ENCODE data around the gene NCAM1. TPM values are rescaled to one million over a fixed set of nuclear protein-coding genes. Genes with fewer than 3 reads are reported as not detected.

The NCAM1 gene
- total and polyA plus RNA-seq, 2 donors (not counting 3 experiments of a cell fraction or from before 2014, with no cell fraction given) = 0.03 TPM; not detected in 1

DNA sequence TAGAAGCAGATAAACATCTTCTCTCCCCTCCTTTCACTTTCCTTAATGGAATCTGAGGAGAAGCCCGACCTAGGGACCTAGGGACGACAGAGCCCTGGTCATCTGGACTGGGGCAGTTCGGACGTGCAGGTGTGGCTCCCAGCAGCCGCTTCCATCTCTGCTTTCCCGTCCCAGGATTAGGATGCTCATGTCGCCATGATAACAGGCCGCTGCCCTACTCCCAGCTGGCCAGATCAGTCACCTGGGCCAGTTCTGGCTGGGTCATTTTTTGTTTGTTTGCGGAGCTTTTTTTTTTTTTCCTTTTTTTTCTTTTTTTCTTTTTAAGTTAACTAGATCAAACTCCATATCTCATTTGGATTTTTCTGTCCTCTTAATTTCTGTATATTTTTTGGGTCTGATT, 186.9 kb downstream of the NCAM1 start:
- POLR2A ChIA-PET = no interaction called here
- Histone ChIP-seq H4K20me1 (replicated peaks; ENCODE audit: control insufficient read depth, extremely low read depth, insufficient read depth, low read length) (no peaks in the 10 kb centered on the region), H3K4me1 (ENCODE audit: control insufficient read depth, extremely low read depth, insufficient read depth, low read length) (no peaks in the 10 kb centered on the region), H3K36me3 (ENCODE audit: control insufficient read depth in 2 of 2, extremely low read depth in 1 of 2, insufficient read depth in 2 of 2, low read length in 2 of 2) (no peaks in the 10 kb centered on the region), H3K9me1 (replicated peaks; ENCODE audit: control insufficient read depth, extremely low read depth, insufficient read depth, low read length) (no peaks in the 10 kb centered on the region), H3K4me2 (ENCODE audit: insufficient read depth, low read length) (no peak overlapping the region), H3K9ac (replicated peaks; ENCODE audit: extremely low read depth, insufficient read depth, low read length) (no peak overlapping the region), H3K4me3 (replicated peaks in 1 of 3; ENCODE audit: insufficient read depth in 1 of 3, low read depth in 1 of 3, low read length in 3 of 3) (no peak overlapping the region), H3K79me2 (ENCODE audit: control insufficient read depth, insufficient read depth, low read length) (no peaks in the 10 kb centered on the region), H2AFZ (ENCODE audit: low read depth, low read length) (no peak overlapping the region), H3K27me3 (ENCODE audit: control insufficient read depth in 2 of 2, insufficient read depth in 2 of 2, low read length in 2 of 2) (no peaks in the 10 kb centered on the region), H3K27ac (ENCODE audit: insufficient read depth, low read depth, low read length) (no peak overlapping the region), H3K9me3 (replicated peaks; ENCODE audit: control insufficient read depth, insufficient read depth, low read length) (no peaks in the 10 kb centered on the region)
- BruUV-seq (replicated peaks) = no TSS peak
- DNase-seq (ENCODE audit: low read depth, low spot score) (no peak), FAIRE-seq (no peak)
- CTCF ChIA-PET = no interaction called here
- intact Hi-C loops (cut with micrococcal nuclease) = no loop called here
- dilution Hi-C loops (cut with MboI; ENCODE audit: extremely low pct_ligation_motif_present, low sequenced_read_pairs) = no loop called here
- TF ChIP-seq MAX (IDR thresholded peaks at IDR 0.05; ENCODE audit: insufficient read depth, insufficient read length) (no peak), MYC (IDR thresholded peaks at IDR 0.05; ENCODE audit: low read depth, low read length) (no peak), POLR2AphosphoS5 (IDR thresholded peaks at IDR 0.05; ENCODE audit: insufficient read depth, low read depth, low read length) (no peak), JUN (IDR thresholded peaks at IDR 0.05; ENCODE audit: borderline replicate concordance, insufficient read depth, insufficient read length, low read depth) (no peak), GATA2 (IDR thresholded peaks at IDR 0.05; ENCODE audit: insufficient read depth, insufficient read length, low read depth, low read length) (no peak), POLR2A (IDR thresholded peaks at IDR 0.05; ENCODE audit: low read depth, low read length) (no peak)
- TF ChIP-seq, protein P1, sequence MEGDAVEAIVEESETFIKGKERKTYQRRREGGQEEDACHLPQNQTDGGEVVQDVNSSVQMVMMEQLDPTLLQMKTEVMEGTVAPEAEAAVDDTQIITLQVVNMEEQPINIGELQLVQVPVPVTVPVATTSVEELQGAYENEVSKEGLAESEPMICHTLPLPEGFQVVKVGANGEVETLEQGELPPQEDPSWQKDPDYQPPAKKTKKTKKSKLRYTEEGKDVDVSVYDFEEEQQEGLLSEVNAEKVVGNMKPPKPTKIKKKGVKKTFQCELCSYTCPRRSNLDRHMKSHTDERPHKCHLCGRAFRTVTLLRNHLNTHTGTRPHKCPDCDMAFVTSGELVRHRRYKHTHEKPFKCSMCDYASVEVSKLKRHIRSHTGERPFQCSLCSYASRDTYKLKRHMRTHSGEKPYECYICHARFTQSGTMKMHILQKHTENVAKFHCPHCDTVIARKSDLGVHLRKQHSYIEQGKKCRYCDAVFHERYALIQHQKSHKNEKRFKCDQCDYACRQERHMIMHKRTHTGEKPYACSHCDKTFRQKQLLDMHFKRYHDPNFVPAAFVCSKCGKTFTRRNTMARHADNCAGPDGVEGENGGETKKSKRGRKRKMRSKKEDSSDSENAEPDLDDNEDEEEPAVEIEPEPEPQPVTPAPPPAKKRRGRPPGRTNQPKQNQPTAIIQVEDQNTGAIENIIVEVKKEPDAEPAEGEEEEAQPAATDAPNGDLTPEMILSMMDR (IDR thresholded peaks at IDR 0.05; ENCODE audit: extremely low read depth in 1 of 2, insufficient read depth in 1 of 2, low read depth in 1 of 2, low read length in 2 of 2) = no peak

Measured in endothelial cell of umbilical vein (primary cell).